Middle frontal gyrus (tissue), 1 donor: ENCODE results near the gene EEPD1.
A peak's percentile ranks its signal among the peaks of the same experiment; 100 is the strongest.
"Not testable (repeated sequence)": the region's sequence is repeated elsewhere in the genome, so short reads cannot be mapped to it uniquely, and the experiment has no call there.

Experiments
- DNase-seq: peaks from one replicate; pipeline ENCODE4 v3.0.0-alpha.2; 2015; ENCODE audit warnings: low spot score; ENCODE audit errors: extremely low spot score

EEPD1 gene

DNA sequence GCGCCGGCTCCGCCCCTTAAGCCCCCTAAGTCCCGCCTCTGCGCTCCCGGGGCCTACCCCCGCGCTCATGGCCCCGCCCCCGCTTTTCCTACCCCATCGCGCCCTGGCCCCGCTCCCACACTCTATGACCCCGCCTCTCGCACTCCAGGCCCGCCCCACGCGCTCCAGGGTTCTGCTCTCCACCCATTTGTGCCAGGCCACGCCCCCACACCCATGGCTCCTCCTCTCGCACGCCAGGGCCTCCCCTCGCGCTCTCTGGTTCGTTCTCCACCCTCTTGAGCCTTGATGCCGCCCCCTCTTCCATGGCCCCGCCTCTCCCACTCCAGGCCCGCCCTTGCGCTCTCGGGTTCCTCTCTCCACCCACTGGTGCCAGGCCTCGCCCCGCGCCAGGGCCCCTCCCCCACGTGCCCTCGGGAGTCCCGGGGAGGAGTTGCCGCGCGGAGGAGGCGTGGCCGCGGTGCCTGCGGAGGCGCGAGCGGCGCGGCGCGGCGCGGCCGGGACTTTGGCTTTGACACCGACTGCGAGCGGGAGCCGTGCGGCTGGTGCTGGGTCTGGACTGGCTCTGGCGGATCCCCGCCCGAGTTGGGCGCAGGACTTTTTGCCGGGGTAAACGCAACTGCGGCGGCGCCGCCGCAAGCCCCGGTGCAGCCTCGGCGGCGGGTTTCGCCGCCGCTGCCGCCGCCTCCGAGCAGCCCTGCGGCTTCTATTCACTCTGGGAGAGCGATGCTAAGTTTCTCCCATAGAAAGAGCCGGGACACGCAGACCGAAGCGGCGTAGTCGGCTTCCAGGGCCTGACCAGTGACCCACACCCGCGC lies at the start of gene EEPD1:
EEPD1 (plus strand) TSS at position 499 of the 815 bp plus-strand sequence. CDS start 1,071 bp downstream, outside the sequence.
- DNase-seq, result peak; percentile 95

DNA sequence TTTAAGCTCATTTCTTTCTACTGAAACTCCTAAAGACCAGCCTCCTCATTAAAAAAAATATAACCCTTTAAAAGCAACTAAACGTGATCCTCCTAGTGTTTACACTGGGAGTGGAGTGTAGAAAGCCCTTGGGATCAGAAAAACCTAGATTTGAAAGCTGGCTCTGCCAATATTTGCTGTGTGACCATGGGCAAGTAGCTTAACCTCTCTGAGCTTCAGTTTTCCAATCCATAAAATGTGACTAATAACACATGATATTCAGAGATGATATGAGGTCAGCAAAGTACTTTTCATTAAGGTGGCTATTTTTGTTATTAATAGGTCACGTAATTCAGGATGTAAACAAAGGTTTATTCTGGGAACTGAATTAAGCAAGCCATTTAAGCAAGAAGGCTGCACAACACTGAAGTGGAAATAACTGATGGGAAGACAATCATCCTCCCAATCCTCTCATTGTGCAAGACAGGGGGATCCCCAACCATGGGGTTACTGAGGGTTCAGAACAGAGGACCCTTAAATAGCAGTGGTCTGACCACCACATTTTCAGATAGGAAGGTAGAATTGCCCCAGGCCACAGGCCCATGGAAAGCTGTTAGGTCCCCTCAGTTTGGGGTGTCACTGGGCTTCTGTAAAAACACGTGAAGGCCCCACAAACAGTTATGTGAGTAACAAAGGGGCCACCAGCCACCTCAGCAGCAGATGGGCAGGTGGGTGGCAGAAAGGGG lies 49.1 kb upstream of the EEPD1 start:
- no peak for DNase-seq

- DNase-seq, result not testable (repeated sequence)
Measured at GRCh38 chr7:36106972-36107908, 45.8 kb upstream of the EEPD1 start.

DNA sequence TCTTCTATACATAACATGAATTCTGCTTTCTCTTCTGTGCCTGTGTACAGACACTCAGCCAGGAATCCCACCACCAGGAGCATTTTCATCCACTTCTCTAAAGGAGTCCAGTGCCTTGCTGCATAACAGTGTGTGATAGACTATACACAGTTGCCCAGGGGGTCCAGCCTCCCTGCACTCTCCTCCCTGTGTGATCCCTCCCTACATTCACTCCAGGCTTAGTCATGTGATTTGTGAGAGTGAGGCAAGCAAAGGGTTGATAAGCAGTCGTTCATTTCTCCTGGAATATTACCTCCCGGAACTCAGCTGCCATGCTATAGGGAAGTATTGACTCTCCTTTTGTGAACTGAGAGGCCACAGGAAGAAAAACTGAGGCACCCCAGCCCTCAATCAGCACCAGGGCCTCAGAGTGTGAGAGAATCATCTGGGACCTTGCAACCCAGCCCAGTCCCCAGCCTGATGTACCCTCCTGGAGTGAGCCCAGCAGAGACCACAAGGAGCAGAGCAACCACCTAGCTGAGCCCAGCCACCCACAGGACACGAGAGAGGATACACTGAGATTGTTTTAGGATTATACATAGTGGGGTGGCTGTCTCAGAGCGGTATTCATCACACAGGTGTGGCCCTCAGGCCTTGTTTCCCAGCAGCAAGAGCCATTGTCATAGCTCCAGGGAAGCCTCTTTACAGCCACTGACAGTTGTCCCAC lies 45.0 kb upstream of the EEPD1 start:
- DNase-seq, result no peak

- no peak for DNase-seq
Measured at GRCh38 chr7:36109013-36109627, 43.9 kb upstream of the EEPD1 start.

DNA sequence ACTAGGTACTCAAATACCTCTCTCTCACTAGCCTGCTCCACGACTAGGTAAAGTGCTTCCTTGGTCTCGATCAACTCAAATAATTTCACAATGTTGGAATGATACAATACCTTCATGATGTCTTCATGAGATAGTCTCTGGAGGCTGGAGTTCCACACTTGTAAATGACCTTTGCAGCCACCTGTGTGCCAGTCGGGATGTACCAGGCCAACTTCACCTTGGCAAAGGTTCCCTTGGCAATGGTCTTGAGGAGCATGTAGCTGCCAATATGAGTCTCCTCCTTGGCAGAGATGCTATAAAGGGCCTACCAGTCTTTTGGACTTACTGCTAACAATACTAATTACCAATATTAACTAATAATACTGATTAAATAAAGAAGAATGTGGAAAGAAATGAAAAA lies 42.5 kb upstream of the EEPD1 start:
- no peak for DNase-seq

DNA sequence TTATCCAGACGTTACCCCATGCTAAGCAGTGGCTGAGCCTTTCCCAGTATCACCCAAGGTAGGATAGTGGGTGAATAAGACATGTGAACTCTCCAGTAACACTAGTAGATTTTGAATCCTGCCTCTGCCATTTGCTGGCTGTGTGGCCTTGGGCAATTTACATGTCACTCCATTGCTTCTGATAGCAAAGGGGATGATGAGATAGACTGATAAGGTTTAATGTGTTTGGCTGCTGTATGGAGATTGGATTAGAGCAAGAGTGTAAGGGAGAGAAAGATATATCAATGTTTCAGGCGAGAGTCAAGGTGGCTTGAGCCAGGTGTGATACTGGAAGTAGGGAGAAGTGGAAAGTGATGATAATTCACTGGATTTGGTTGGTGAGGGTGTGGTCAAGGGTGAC lies 40.1 kb upstream of the EEPD1 start:
- DNase-seq, result no peak

- DNase-seq, result no peak
Measured at GRCh38 chr7:36114355-36114754, 38.7 kb upstream of the EEPD1 start.

DNA sequence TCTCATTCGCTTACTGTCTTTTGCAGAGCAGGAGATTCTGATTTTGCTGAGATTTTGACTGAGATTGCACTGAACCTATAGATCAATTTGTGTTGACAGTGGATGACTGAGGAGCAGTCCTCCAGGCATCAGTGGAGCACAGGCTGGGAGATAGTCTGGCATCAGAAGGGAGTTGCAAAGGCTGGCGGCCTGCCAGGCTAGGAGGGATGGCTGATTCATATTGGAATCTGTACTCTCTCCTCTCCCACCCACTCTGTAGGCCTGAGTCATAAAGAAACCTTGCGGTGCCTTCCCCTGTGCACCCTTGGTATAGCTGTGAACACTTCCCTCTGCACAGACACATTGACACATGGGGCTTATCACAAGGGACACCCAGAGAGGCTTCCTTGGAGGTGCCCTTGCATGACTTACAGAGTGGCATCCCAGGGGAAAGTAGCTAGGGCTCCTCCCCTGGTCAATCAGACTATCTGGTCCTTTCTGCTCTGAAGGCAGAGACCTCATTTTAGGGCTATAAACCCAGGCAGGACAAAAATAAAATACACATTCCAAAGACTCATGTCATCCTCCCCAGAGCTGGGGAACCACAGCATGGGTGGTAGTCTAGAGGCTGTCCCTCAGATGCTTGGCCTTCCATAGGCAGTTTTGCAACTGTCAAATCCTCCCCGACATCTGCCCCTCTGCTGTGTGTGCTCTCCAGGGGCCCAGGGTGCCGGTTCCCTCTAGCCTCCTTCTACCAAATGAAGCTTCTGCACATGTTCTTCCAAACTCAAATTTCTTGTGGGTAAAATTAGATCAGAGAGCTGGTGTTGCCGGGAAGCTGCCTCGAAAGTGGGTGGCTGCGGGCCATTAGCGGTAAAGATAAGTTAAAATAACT lies 37.4 kb upstream of the EEPD1 start:
- peak; percentile 61 for DNase-seq

- DNase-seq, result no peak
Measured at GRCh38 chr7:36116347-36117202, 36.5 kb upstream of the EEPD1 start.

GRCh38 chr7:36117203-36117840 lies 35.7 kb upstream of the EEPD1 start:
- no peak for DNase-seq

DNA sequence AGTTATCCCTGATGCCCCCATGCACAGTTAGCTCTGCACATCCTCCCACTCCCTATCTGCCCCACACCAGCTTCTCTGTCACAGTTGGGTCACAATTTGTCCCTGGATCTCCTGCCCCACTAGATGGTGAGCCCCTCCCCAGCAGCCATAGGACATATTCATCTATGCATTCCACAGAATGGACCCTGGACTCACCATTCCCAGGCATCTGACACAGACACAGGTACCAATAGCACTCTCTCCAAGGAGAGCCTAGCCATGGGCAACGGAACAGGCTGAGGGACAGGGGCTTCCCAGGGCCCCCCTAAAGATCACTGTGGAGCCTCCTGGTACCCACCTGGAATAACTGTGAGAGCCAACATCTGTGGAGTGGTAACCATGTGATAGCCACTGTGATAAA lies 34.7 kb upstream of the EEPD1 start:
- DNase-seq, result no peak

DNA sequence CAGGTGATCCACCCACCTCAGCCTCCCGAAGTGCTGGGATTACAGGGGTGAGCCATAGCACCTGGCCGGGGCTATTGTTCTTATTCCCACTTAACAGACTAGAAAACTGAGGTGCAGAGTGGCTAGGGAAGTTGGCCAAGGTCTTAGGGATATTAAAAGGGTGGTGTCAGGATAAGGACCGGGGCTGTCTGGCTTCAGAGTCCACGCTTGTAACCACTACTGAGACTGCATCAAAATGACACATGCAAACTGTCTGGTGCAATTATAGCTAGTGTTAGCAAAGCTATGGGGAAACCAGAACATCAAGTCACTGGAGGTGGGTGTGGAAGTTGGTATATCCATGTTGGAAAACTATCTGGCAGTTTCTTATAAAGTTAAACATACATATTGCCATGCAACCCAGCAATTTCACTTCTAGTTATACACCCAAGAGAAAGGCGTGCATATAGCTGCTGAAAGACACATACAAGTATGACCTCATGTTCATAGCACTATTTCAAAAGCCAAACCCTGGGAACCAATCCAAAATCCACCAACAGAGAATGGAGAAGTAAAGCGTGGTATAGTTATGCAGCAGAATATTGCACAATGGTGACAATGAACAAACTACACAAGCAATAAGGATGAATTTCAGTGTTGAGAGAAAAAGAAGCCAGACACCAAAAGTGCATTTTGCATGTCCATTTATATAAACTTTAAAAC lies 33.9 kb upstream of the EEPD1 start:
- no peak for DNase-seq

GRCh38 chr7:36119983-36120646 lies 32.9 kb upstream of the EEPD1 start:
- DNase-seq, result not testable (repeated sequence)

GRCh38 chr7:36125630-36126029 lies 27.4 kb upstream of the EEPD1 start:
- not testable (repeated sequence) for DNase-seq

GRCh38 chr7:36127075-36127740 lies 25.8 kb upstream of the EEPD1 start:
- DNase-seq, result no peak
